ENCODE data around the gene CNKSR1. TPM values are rescaled to one million over a fixed set of nuclear protein-coding genes. Genes with fewer than 3 reads are reported as not detected.

CNKSR1 gene, protein sequence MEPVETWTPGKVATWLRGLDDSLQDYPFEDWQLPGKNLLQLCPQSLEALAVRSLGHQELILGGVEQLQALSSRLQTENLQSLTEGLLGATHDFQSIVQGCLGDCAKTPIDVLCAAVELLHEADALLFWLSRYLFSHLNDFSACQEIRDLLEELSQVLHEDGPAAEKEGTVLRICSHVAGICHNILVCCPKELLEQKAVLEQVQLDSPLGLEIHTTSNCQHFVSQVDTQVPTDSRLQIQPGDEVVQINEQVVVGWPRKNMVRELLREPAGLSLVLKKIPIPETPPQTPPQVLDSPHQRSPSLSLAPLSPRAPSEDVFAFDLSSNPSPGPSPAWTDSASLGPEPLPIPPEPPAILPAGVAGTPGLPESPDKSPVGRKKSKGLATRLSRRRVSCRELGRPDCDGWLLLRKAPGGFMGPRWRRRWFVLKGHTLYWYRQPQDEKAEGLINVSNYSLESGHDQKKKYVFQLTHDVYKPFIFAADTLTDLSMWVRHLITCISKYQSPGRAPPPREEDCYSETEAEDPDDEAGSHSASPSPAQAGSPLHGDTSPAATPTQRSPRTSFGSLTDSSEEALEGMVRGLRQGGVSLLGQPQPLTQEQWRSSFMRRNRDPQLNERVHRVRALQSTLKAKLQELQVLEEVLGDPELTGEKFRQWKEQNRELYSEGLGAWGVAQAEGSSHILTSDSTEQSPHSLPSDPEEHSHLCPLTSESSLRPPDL
- total RNA-seq: 1 to 10 TPM; 2.9 to 4.6 TPM

DNA sequence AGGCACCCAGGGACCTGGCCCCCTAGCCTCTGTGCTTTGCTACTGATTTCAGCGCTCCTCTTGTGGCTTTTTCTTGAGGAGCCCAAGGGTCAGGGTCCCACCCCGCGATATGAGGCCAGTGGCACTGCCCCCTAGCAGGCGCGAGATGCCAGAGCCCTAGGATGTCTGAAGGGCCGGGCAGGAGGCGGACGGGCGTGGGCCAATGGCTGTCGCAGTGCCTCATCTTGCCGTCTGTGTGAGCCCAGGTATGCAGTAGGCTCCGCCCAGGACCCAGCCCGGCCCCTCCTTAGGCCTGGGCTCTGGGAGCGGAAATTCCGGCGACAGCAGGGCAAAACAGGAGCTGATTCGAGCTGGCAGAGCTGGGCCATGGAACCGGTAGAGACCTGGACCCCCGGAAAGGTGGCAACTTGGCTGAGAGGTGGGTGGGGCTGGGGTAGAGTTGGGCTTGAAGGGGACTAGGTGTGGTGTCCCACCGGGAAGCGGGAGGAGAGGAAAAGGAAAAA, at the start of gene CNKSR1:
Gene CNKSR1 (plus strand): TSS at position 310 of the 503 bp plus-strand sequence. CDS start 57 bp downstream, at position 367.
- Mint-ChIP-seq H3K4me1 (no peaks in the 10 kb centered on the region), H3K27me3 (no peaks in the 10 kb centered on the region), H3K36me3 (ENCODE audit: low read depth) (peaks cover 4% of the 10 kb centered on the region), H3K4me3 (no peak within 1 kb of the TSS), H3K27ac (no peak within 1 kb of the TSS), H3K9me3 (no peaks in the 10 kb centered on the region)
- ATAC-seq (replicated peaks): no peak

DNA sequence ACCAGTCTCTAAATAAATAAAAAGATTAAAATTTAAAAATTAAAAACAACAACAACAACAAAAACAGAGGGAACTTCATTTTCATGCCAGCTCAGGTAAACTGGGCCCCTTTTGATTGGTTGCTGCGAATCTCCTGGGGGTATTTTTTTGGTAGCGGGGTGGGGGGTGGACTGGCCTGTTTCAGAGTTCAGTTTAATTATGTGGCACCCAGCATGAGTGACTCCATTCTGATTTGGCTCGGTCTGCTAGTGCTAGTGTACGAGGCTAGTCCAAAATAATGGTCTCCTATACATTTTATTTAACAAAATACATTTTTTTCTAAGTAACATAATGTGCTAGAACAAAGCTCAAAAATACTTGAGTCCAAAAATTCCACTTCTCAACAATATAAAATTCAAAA, 47.5 kb upstream of the CNKSR1 start:
- no peaks in the 10 kb centered on the region for H3K27me3 Mint-ChIP-seq
- H3K36me3 Mint-ChIP-seq (ENCODE audit: low read depth): no peaks in the 10 kb centered on the region
- peaks cover 17% of the 10 kb centered on the region for H3K4me1 Mint-ChIP-seq
- H3K27ac Mint-ChIP-seq: no peak overlapping the region
- no peaks in the 10 kb centered on the region for H3K9me3 Mint-ChIP-seq
- H3K4me3 Mint-ChIP-seq: no peak overlapping the region
- ATAC-seq (replicated peaks): no peak

DNA sequence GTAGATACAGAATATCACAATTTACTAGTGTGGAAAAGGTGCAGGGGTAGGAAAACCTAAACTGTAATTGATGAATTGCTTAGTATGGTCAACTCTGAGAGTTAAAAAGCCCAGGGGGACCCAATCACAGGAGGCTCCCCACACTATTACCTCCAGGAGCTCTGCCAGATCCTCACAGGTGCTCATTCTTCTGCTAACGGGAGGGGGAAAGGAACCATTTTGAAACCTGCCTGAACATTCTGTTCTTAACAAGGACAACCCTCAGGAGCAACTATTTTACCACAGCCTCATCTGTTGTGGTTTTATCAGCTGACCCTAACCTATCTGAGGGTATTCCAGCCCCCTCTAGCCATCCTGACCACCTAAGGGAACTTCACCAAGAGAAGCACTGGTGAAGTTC, 46.6 kb upstream of the CNKSR1 start:
- no peak overlapping the region for H3K4me3 Mint-ChIP-seq
- H3K27me3 Mint-ChIP-seq: no peaks in the 10 kb centered on the region
- H3K36me3 Mint-ChIP-seq (ENCODE audit: low read depth): no peaks in the 10 kb centered on the region
- ATAC-seq (replicated peaks): no peak
- no peaks in the 10 kb centered on the region for H3K9me3 Mint-ChIP-seq
- peaks cover 16% of the 10 kb centered on the region for H3K4me1 Mint-ChIP-seq
- H3K27ac Mint-ChIP-seq: no peak overlapping the region

DNA sequence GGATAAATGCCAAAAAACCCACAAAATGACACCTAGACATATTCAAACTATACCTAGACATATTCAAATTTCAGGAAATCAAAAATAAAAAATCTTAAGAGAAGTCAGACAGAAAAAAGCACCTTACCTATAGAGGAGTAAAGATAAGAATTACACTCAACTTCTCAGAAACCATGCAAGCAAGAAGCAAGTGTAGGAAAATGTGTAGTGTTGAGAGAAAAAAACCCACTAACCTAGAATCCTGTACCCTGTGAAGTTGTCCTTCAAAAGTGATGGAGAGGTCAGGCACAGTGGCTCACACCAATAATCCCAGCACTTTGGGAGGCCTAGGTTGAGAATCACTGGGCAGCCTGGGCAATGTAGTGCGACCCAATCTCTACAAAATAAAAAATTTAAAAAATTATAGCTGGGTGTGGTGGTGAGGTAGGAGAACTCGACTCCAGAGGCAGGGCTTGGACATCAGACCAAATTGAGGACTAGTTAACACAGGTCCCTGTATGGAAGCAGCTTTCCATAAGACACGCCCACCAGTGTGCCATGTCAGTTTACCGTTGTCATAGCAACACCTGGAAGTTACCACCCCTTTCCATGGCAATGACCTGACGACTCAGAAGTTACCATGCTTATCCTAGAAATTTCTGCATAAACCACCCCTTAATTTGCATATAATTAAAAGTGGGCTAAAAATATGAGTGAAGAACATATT, 45.0 kb upstream of the CNKSR1 start:
- H3K36me3 Mint-ChIP-seq (ENCODE audit: low read depth): no peaks in the 10 kb centered on the region
- H3K4me3 Mint-ChIP-seq: no peak overlapping the region
- H3K9me3 Mint-ChIP-seq: no peaks in the 10 kb centered on the region
- H3K27me3 Mint-ChIP-seq: no peaks in the 10 kb centered on the region
- H3K4me1 Mint-ChIP-seq: peaks cover 8% of the 10 kb centered on the region
- no peak overlapping the region for H3K27ac Mint-ChIP-seq
- ATAC-seq (replicated peaks): no peak

DNA sequence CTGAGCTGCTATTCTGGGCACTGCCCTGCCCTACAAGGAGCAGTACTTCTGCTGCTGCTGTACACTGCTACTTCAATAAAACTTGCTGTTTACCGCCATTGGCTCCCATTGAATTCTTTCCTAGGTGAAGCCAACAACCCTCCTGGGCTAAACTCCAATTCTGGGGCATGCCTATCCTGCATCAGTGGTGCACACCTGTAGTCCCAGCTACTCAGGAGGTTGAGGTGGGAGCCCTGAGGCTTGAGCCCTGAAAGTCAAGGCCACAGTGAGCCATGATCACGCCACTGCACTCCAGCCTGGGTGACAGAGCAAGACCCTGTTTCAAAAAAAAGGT, 44.5 kb upstream of the CNKSR1 start:
- Mint-ChIP-seq H3K27ac (no peak overlapping the region), H3K36me3 (ENCODE audit: low read depth) (no peaks in the 10 kb centered on the region), H3K4me3 (no peak overlapping the region), H3K4me1 (peaks cover 3% of the 10 kb centered on the region), H3K27me3 (no peaks in the 10 kb centered on the region), H3K9me3 (no peaks in the 10 kb centered on the region)
- no peak for ATAC-seq (replicated peaks)

DNA sequence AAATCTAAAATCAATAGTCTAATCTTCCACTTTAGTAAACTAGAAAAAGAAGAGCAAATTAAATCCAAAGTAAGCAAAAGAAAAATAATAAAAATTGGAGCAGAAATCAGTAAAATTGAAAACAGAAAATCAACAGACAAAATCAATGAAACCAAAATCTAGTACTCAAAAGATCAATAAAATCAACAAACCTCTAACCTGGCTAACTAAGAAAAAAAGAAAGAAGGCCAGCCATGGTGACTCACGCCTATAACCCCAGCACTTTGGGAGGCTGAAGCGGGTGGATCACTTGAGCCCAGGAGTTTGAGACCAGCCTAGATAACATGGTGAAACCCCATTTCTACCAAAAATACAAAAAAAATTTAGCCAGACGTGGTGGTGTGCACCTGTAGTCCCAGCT, 42.8 kb upstream of the CNKSR1 start:
- ATAC-seq (replicated peaks): no peak
- no peak overlapping the region for H3K27ac Mint-ChIP-seq
- no peaks in the 10 kb centered on the region for H3K9me3 Mint-ChIP-seq
- no peaks in the 10 kb centered on the region for H3K4me1 Mint-ChIP-seq
- H3K36me3 Mint-ChIP-seq (ENCODE audit: low read depth): no peaks in the 10 kb centered on the region
- no peaks in the 10 kb centered on the region for H3K27me3 Mint-ChIP-seq
- H3K4me3 Mint-ChIP-seq: no peak overlapping the region

DNA sequence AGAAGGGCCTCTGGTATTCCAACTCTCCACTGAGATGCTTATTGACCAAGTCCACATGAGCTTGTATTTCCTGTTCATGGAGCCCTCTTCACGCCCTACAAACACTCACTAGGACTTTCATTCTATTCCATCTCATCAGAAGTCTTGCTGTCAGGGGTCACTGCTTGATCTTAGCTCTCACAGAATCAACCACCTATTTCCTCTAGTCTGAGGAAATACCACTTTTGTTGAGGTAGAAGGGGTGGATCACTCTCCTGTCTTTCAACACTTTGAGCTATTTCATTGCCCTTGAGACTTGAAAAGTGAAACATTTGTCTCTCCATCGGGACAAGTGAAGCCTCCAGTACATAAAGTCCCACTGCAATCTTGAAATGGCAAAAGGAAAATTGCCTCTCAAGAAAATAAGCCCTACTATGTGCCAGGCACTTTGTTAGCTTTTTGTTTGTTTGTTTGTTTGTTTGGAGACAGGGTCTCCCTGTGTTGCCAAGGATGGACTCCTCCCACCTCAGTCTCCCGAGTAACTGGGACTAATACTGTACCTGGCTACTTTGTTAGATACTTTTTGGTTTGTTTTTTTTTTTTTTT, 38.2 kb upstream of the CNKSR1 start:
- Mint-ChIP-seq H3K27ac (no peak overlapping the region), H3K36me3 (ENCODE audit: low read depth) (no peaks in the 10 kb centered on the region), H3K4me3 (no peak overlapping the region), H3K4me1 (no peaks in the 10 kb centered on the region), H3K9me3 (no peaks in the 10 kb centered on the region), H3K27me3 (no peaks in the 10 kb centered on the region)
- ATAC-seq (replicated peaks): no peak

DNA sequence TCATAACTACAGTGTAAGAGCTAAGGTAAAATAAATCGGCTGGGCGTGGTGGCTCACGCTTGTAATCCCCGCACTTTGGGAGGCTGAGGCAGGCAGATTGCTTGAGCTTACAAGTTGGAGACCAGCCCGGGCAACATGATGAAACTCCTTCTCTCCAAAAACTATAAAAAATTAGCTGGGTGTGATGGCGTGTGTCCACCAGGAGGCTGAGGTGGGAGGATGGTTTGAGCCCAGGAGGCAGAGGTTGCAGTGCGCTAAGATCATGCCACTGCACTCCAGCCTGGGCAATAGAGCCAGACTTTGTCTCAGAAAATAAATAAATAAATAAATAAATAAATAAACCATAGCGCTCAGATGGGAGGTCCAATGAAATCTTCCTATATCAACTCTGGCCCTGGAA, 35.1 kb upstream of the CNKSR1 start:
- Mint-ChIP-seq H3K9me3 (no peaks in the 10 kb centered on the region), H3K4me1 (no peaks in the 10 kb centered on the region), H3K27me3 (no peaks in the 10 kb centered on the region), H3K36me3 (ENCODE audit: low read depth) (no peaks in the 10 kb centered on the region), H3K4me3 (no peak overlapping the region), H3K27ac (no peak overlapping the region)
- no peak for ATAC-seq (replicated peaks)

DNA sequence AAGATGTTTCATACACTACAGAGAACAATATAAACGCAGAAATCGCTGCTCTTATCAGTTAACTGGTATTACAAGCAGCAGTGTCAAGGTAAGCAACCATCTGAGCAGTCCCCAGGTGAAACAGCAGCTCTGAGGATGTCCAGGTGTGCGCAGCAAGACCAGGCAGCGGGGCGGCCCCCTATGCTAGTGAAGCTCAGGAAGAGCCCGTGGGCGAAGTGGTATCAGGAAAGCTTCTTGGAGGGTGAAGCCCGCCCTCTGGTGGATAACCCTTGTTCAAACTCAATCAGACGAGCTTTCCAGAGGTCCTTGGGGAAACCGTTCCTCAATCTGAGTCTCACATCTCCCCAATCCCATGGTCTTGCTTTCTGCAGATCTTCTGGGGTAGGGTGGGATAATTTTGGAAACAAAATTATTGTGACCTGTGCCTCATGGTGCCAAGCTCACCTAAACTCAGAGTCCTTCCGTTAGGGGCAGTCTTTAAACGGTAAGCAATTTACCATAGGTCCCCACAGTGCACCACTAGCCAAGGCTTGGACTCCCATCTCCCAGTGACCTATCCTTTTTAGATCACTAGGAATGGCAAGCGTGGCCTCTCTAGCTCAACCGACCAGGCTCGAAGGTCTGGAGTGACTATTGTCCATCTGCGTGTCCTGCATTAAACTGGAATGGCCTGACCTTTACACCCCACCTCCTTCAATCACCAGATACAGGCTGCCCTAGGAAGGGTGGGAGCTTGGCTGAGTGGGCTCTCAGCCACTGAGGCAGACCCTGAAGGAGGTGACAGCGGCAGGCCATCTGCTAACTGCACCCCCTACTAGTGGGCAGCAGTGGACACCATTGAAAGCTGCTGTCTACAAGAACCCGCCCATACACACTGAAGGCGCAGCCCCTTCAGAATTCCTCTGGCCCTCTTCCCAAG, 32.0 kb upstream of the CNKSR1 start:
- no peak overlapping the region for H3K4me3 Mint-ChIP-seq
- H3K27ac Mint-ChIP-seq: no peak overlapping the region
- H3K9me3 Mint-ChIP-seq: no peaks in the 10 kb centered on the region
- ATAC-seq (replicated peaks): peak; percentile 96
- peaks cover 3% of the 10 kb centered on the region for H3K27me3 Mint-ChIP-seq
- H3K36me3 Mint-ChIP-seq (ENCODE audit: low read depth): no peaks in the 10 kb centered on the region
- H3K4me1 Mint-ChIP-seq: no peaks in the 10 kb centered on the region

DNA sequence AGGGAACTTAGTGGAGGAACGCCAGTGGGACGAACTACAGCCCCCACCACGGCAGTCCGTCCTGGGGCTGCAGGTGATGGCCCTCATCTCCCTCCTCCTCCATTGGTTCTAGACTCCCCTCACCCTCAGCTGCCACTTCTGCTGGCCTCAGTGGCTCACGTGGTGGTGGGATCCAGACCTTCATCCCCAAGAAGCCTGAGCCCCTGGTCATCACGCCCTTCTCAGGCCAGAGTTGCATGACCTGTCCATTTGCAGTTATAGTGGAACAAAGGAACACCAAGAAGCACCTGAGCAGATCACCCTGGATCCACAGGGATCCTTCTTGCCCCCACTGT, 31.4 kb upstream of the CNKSR1 start:
- H3K4me1 Mint-ChIP-seq: no peaks in the 10 kb centered on the region
- H3K9me3 Mint-ChIP-seq: no peaks in the 10 kb centered on the region
- H3K27ac Mint-ChIP-seq: no peak overlapping the region
- peaks cover 3% of the 10 kb centered on the region for H3K27me3 Mint-ChIP-seq
- no peak for ATAC-seq (replicated peaks)
- no peaks in the 10 kb centered on the region for H3K36me3 Mint-ChIP-seq (ENCODE audit: low read depth)
- no peak overlapping the region for H3K4me3 Mint-ChIP-seq

DNA sequence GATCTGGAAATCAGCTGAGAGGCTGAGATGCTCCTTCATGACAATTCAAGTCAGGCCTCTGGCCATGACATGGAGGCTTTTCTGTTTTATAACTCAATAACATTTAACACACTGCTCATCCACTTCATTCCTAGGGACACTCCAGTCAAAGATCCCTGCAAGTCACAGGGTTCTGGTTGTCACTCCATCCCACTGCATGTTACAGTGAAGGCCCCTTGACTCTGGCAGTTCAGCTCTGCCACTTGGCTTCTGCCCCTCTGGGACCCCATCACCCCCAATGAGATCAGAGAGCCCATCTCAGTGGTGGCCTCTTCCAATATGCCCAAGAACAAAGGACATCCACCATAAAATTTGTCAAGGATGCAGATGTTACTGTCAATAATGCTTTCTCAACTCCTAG, 28.4 kb upstream of the CNKSR1 start:
- no peak overlapping the region for H3K4me3 Mint-ChIP-seq
- ATAC-seq (replicated peaks): no peak
- peaks cover 3% of the 10 kb centered on the region for H3K27me3 Mint-ChIP-seq
- no peaks in the 10 kb centered on the region for H3K4me1 Mint-ChIP-seq
- no peaks in the 10 kb centered on the region for H3K9me3 Mint-ChIP-seq
- no peak overlapping the region for H3K27ac Mint-ChIP-seq
- no peaks in the 10 kb centered on the region for H3K36me3 Mint-ChIP-seq (ENCODE audit: low read depth)

DNA sequence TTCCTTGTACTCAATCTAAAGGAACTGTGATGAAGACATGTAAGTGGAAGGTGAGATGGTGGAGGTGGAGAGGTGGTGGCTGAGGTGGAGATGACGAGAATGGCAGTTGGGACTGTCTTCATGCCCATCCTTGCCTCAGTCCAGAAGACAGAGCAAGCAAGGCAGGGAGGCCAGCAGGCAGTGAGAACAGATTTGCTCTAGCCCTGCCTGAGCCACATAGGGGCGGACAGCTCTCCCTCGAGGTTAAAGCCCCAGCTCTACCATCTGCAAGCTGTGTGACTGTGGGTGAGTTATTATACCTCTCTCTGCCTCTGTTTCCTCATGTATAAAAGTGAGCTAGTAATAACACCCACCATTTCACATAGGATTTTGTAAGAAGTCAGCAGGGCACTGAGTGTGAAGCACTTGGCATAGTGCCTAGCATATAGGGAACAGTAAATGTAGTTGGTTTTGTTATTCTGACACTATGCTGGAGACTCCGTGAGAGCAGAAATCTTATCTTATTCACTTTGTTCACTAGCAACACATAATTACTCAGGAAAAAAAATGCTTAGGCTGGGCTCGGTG, 23.2 kb upstream of the CNKSR1 start:
- Mint-ChIP-seq H3K27me3 (peaks cover 20% of the 10 kb centered on the region), H3K9me3 (no peaks in the 10 kb centered on the region), H3K4me1 (no peaks in the 10 kb centered on the region), H3K4me3 (no peak overlapping the region), H3K36me3 (ENCODE audit: low read depth) (no peaks in the 10 kb centered on the region), H3K27ac (no peak overlapping the region)
- no peak for ATAC-seq (replicated peaks)

DNA sequence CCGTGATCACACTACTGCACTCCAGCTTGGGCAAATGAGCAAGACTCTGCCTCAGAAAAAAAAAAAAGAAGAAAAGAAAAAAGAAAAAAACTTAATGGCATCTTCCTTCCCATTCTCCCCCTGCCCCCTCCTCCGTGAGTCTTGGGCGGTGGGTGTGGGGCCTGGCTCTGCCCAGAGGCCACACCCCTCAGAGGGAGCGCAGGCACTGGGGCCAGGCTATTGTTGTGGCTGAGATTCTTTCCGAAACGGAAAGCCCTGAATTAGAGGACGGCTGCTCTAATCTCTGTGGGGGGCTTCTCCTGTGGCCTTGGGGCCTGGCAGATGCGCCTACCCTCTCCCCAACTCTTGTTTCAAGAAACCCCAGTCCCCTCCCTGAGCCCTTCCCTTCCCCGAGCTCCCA, 22.5 kb upstream of the CNKSR1 start:
- no peaks in the 10 kb centered on the region for H3K36me3 Mint-ChIP-seq (ENCODE audit: low read depth)
- no peak overlapping the region for H3K4me3 Mint-ChIP-seq
- H3K4me1 Mint-ChIP-seq: no peaks in the 10 kb centered on the region
- peaks cover 23% of the 10 kb centered on the region for H3K27me3 Mint-ChIP-seq
- no peak for ATAC-seq (replicated peaks)
- H3K9me3 Mint-ChIP-seq: no peaks in the 10 kb centered on the region
- H3K27ac Mint-ChIP-seq: no peak overlapping the region

Data from activated T-helper 17 cell treated with anti-CD3 and anti-CD28 coated beads, Interleukin-2, amount 50 U/mL, for 72 hours (primary cell).